HG02798 (cell line): ENCODE data around the gene SLC9A9.

Experiments
- ATAC-seq: cut with Tn5 transposase; IDR thresholded peaks from one replicate; pipeline ENCODE4 v1.9.1; 2021; ENCODE audit warnings: mild to moderate bottlenecking; ENCODE audit not compliant: unreplicated experiment, poor library complexity

The SLC9A9 gene

DNA sequence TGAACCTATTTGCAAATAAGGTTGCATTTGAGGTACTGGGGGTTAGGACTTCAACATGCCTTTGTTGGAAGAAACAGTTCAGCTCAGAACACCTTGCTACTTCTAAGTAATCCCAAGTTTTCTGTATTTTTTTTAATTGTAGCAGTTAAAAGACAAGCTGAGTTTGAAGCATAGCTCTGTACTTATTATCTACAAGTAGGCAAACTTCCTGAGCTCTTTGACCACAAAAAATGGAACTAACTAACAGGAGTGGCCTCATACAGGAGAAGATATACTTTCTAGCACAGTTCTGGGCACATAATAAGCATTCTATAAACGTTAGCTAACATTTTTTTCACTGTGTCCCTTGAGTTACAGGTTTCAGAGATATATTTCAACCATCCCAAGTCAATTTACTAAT, 569.5 kb downstream of the SLC9A9 start:
- no peak for ATAC-seq

DNA sequence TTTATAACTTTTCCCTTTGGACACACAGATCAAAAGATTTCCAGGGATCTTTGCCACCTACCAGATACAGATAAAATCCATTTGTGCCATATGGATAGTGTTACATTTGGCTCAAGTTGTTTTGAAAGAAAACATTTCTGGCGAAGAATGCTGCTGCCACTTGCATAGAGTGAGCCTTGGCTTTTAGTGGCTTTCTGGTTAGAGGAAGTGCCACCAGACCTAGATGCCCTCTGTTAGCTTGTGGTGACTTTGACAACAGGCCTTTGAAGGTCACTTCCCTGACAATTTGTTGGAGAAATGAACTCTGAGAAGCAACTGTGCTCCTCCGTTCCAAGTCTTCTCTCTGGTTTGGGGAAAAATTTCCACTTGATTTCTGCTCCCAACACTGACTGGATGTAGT, 570.7 kb downstream of the SLC9A9 start:
- no peak for ATAC-seq

DNA sequence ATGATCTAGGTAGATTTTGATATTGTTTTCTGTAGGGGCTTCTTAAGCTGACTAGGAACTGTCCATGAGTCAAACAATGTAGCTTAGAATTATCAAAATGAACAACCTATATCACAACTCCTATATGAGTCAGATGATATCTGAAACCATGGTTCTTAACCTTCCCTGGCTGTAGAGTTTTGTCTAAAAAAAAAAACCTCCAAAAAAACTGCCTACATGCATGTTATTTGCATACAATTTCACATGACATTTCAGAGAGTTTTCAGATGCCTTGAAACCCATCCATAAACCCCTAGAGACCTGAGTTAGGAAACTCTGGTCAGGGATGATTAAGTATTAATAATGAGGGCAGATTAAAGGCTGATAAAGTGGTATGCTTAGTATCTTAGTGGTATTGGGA, 571.7 kb downstream of the SLC9A9 start:
- peak; percentile 75 for ATAC-seq

DNA sequence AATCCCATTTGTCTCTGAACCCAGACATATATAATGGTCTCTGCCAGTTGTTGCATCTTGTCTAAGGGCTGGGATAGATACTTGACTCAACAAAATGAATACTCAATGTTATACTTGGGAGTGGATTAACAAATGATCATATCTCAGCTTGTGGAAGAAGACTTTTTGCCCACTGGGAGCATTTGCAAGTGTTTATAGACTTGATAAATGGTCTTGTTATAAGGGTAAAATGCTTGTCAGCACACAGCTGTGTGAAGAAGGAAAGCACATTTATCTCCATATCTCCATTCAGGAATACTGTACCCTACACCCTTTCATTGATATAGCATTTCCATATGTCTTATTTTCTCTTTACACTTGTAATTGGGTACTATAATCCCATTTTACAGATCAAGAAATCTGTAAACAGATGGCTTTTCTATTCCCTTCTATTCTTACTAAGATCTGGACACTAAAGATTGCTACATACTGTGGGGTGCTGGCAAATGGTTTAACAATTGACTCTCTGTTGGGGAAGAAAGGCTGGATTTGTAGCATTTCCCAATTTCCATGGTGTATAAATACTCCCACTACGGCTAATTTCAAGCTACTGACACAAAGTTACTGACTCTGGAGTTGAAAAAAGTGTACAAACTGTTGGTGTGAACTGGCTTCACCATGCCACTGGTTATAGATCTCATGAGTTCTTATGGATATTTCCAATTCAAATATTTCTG, 574.1 kb downstream of the SLC9A9 start:
- ATAC-seq: no peak

DNA sequence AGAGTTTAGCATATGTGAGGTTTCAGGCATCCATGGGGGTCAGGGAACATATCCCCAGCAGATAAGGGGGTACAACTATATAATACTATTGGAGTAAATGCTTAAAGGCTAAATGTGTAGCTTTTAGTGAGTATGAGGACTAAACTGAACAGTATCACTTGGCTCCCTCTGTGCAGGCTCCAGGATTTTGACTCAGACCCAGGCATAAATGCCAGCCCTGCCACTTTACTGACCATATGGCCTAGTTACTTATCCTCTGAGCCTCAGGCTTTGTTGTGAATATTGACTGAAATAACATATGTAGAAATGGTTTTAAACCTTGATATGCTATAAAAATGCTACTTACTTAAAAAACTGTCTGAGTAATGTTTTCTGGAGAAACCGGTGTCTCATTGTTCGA, 577.1 kb downstream of the SLC9A9 start:
- ATAC-seq: no peak

DNA sequence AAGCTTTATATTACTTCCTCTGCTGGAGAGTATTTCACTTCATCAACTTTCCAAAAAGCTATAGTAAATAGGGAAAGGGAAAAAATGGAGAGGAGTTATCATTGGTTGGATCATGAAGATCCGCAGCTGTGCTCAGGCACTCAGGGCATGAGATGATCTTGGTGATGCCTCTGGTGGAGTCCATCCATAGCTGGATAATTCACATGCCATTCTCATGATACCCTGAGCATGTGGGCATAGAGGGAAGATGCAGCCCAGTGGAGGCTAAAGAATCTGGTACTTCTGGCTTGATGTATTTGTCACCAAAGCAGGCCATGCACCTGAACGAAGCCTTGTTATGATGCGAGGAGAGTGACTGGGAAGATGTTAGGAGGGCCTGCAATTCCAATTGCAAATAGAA, 578.5 kb downstream of the SLC9A9 start:
- ATAC-seq: no peak

DNA sequence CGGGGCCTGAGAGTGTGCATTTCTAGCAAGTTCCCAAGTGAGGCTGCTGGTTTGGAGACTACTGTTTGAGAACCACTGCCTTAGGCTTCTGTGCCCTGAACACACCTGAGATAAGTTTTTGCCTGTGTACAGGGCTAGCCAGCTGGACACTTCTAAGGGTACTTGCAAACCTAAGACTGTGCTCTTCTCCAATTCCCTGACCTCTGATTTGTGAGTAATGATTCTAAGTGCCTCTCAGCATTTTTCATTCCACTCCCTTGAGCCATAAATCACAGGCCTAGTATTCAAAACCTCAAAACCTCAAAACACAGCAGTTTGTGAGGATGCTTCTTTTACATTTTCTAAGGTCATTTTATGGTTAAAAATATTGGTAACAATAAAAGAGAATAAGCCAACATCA, 580.3 kb downstream of the SLC9A9 start:
- ATAC-seq: no peak

DNA sequence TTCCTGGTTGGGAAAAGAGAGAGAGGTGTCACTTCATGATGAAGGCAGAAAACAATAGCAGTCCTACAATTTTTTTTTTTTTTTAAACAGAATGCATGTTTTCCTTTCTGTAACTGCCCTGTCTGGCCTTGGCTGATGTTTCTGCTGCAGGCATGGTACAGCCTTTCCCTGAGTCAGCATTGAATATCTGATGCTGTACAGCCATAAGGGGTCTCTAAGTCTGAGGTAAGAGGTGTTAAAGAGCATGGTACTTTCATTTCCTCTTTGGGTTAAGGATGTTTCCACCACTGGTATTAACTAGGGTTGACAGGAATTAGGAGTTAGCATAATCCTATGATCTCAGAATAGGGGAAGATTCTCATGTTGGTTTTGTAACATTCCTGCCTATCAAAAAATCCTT, 581.3 kb downstream of the SLC9A9 start:
- peak; percentile 64 for ATAC-seq

DNA sequence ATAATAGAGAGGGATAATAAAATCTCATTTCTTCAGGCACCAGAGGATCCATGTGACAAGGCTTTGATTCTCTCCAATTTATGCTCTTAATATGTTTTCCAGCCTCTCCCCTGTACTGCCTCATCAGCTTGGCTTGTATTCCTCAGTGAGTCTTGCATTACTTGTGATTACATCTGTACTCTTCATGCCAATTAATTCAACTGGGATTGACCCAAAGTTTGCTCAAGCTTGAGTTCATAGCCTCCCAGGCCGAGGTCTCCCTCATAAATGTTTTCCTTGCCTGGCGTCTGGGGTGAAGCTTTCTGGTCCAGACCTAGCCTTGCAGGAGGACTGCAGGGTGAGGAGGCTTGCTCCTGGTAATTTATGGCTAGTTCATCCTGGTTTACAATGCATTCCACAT, 581.8 kb downstream of the SLC9A9 start:
- no peak for ATAC-seq

DNA sequence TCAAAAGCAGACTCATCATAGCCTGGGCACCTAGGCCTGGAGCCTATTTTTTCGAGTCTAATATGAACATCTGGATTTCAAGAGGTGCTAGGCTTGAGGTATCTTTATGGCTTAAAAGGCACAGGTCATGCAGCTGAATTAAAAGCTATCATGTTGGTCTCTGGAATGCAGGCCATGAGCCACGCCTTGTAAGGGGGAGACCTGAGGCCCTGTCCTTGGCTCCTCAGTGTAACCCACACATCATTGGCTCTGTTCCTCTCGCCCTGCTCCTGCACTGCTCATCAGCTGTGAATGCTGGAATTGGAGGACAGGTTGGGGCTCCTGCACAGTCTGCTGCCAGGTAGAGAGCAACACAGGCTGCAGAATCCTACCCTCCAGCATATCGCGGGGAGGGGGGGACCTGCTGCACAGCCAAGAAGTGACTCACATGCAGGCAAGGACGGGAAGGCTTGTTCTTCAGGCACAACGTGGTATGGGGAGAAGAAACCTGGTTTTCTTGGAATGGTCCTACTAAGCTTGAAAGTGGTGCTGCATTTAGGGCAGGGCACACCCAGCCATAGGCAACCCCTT, 582.7 kb downstream of the SLC9A9 start:
- ATAC-seq: no peak

DNA sequence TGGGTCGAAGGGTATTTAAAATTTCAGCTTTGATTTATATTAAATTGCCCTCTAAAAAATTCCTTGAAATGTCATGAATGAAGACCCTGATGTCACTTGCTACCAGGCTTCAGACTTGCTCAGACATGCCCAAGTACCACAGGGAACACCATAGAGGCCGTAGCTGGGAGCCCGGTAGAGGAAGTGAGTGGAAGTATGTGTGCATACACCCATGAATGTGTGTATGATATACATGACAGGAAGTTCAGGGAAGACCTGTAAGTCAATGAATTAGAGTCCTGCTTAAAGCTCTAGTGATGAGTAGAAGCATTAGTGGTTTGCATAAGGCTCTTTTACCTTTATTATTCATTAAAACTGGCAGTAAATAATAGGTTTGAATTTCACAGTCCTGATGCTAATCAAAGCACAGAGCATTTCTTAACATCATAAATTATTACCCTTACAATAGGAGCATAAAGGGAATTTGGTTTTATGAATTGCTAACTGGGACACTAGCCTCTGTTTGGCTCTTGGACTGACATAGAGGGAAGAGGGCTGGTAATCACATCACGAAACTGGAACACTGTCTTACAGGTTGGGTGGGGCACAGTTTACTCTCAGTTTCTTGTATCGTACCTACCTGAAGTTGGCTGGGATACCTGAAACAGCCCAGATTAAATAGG, 584.3 kb downstream of the SLC9A9 start:
- ATAC-seq: no peak

DNA sequence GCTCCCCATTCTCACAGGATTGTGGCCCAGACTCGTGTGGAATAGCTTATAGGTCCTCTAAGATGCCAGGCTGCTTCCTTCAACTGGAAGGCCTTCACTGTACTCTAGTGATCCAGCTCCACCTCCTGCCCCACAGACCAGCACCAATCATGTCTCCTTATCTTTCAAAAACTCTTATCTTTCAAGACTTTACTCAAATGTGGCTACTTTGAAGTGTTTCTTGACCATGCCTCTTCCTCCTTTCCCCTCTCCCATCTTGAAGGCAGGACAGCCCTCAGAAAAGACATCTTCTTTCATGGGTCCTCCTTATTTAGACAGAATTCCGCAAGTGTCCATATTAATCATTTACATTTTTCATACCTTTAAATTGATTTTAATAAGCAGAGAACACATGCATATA, 586.4 kb downstream of the SLC9A9 start:
- no peak for ATAC-seq

DNA sequence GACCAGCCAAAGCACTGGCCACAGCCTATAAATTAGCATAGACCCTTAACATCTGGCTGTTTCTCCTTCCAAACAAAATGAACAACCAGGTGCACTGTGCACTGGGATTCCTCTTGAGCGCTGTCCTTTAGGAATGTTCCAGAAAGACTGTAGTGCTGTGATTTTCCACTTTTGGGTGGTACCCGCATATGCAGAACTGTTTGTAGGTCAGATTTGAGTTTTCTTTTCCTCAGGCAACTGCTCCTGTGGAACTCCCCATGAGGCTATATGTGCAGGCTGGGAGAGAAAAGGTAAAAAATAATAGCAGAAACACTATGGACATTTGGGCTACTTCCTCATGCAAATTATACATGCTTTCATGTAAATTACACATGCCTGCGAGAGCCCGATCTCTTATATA, 589.6 kb downstream of the SLC9A9 start:
- ATAC-seq: no peak

DNA sequence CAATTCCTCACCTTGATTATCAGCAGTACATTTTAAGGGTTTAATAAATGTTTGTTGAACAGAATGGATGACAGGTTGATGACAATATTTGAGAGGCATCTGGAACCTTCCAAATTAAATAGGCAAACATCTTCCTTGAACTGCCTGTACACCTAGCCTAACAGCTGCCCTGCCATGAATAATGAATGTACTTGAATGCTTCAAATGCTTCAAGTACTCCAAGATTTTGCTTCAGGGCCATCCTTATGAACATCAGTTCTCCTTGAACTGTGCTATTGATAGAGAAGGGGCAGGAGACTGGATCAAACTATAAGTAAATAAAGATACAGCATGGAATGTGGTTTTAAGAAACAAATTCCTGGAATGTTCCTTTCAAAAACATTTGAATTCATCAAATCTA, 591.9 kb downstream of the SLC9A9 start:
- no peak for ATAC-seq

DNA sequence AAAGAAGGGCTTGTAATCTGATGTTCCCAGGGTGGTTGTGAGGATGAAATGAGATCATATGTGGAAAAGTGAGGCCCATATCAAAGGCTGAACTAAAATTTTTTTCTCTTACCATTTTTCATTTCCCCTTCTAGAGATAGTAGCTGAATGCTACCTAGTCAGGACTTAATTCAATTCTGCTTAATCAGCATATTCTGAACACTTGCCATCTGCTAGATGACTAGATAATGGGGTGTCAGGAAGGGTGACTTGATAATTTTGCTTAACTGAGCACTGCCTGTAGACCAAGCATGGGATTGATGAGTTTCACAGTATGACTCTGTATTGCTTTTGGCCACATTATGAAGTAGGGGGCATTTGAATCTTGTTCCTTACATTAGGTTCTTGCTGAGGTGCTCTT, 592.5 kb downstream of the SLC9A9 start:
- ATAC-seq: no peak

DNA sequence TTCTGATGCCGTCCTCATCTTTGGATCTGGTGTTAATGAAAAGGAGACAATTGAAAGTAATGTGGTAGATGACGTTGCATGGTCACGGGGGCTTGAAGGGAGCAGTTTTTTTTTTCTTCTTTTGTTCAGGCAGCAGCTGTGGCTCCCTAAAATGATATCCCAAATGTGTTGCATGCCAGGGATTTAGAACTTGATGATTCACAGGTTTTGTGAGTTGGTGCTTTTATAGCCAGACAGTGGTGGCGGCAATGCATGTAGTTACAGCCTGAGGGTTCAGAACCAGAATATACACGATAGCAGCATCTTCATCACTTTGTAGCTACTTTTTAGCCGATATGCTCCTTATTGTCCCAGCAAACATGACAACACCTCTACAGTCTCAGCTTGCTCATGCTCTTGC, 595.3 kb downstream of the SLC9A9 start:
- no peak for ATAC-seq

DNA sequence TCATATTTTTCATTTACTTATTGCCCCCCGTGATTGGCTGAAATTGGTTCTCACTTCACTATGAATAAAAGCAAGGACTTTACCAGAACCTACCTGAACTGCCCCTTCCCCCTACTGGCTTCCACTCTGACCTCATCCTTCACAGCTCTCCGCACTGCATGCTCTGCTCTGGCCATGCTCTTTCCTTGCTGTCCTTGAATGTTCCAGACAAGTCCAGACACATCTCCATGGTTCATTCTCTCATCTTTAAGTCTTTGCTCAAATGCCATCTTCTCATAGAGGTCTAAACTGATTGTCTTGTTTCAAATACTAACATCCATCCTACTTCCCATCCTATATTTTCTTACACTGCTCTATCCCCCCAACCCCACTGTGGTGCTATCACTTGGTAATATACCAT, 599.3 kb downstream of the SLC9A9 start:
- ATAC-seq: no peak

DNA sequence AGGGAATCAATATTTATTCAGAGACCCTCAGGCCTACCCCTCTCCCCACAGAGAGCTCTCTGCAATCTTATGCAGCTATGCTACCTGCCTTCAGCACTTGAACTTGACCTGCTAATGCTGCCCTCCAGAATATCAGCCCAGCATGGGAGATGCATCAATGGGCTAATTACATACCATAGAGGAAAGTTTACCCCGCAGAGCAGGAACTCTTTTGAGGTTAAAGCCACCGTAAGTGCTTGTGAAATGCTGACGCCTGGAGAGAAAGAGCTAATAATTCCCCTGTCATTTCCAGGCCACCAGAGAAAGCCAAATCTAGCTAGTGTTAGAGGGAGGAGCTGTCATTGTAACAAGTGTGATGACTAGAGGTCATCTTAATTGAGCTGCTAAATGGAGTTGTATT, 601.2 kb downstream of the SLC9A9 start:
- ATAC-seq: no peak

DNA sequence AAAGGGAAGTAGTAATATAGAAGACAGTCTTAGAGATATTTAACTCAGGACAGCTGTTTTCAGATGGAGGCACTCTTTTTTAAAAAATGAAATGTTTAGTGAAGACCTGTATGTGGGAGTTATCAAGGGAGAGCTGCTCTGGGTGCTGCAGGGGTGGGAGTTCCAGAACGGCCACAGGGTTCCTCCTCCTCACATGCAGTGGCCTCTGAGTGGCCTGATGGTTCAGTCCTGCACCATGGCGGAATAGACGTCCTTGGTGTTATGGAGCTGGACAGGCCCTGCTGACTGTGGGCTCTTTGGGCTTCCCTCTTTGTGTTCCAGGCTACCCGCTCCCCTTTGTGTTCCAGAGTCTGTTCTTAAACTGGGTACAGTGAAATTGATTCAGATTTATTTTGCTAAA, 602.6 kb downstream of the SLC9A9 start:
- ATAC-seq: no peak

DNA sequence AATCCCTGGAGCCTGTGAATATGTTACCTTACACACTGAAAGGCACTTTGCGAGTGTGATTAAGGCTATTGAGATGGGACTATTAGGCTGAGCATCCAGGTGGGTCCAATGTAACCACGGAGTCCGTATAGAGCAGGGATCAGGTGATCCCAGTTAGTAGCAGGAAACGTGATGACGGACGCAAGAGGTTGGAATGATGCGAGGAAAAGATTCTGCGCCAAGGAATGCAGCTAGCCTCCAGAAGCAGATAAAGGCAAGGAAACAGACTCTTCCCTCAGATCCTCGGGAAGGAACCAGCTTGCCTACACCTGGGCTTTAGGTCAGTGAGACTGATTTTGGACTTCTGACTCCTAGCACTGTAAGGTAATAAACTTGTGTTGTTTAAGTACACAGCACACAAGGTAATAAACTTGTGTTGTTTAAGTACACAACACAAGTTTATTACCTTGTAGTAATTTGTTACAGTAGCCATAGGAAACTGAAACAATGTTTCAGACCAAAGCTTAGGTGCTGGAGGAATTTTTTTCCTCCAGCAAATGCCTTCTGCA, 603.7 kb downstream of the SLC9A9 start:
- no peak for ATAC-seq

DNA sequence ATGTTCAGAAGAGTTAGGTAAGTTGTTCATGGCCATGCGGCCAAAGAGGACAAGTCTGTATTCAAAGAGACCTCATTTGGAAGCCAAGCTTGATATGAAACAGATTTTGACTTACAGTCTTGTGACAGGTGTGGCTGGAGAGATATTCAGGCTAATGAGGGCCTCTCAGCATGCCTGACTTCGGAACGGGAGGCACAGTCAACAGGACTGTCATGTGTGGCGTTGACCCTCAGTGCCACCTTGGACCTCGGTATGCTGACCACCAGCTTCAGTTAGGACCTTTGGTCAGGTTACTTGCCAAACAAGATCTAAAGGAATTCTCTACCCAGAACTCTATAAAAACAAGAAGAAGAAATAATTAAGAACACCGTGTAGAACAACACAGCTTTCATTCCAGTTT, 604.6 kb downstream of the SLC9A9 start:
- ATAC-seq: no peak

DNA sequence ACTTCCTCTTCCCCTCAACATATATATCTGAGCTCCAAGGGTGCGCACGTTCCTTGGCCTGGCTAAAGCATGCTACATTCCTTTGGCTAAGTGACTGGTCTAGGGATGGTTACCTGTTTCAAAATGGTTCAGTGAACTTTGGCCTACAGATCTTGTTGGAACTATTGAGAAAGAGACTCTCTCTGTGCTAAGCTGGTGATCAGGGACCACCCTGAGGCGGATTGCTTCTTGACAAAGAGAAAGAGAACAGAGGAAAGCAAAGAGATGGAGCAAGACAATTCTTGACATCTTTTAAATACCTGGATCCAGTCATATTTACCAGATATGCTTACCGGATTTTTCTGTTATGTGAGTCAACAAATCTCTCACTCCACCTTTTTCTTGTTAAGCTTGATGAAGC, 605.6 kb downstream of the SLC9A9 start:
- ATAC-seq: no peak
